ENCODE data around the gene COL8A2.

Gene COL8A2

DNA sequence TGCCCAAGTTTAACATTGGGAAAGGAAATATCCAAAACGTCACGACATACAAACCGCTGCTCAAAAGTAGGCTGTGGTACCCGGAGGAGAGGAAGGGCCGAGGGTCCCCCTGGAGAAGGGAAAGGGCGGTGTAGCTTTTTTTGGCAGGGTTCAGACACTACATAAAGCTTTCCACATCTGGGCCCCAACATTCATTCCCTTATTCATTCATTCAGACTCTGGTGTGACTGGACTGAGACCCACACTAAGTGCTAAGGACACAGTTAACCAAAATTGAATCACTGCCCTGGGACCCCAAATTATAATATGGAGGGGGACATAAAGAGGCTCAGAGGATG, 10.3 kb upstream of the COL8A2 start:
- DNase-seq, result no peak

DNA sequence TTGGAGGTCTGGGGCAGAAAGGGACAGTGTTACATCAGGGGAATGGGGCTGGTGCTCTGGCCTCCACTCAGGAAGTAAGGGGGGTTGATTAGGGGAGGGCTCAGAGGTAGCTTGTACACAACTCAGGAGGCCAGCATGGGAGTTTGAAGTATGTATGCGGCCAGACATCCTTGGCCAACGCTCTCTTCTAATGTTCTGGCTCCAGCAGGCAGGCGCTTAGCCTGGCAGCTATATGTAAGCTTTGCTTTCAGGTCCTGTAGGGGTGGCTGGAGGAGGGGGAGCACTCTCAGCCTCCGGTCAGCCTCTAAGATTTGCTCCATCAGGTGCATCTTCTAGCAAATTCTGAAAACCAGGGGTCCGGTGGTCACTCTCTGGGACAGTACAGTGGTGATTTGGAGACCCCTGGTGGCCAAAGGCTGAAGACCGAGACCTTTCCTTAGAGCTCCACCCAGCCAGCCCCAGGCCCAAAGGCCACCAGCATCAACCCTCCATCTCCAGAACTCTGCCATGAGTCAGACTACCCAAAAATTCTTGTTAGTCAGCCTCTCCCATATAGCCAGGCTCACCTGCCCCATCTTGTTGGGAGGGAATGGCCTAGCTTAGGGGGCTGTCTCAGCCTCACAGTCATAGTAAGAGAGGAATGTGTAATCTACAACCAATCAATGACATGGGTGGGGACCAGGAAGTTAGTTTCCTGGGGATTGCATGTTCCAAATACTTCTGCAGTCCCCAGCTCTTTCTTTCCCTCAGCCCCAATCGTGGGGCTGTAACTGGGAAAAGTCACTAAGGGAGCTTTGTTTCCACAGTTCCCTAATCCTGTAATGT, 9.7 kb upstream of the COL8A2 start:
- no peak for DNase-seq

DNA sequence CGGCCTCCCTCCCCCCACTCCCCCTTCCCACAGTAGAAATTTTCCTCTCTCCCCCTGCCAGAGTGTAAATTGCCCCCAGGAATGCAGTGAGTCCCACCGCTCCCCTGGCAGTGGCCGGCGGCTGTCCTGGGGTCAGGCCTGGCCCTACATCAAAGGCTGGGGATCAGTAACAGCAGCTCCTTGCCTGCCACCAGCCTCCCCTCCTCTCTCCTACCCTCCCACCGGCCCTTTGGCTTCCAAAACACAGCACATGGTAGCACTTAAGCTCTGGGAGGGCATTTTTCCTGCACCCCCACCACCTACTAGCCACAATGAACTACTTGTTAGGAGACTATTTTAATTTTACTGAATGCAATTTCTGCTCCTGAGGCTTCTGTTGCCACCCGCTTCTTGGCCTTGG, 9.0 kb upstream of the COL8A2 start:
- no peak for DNase-seq

DNA sequence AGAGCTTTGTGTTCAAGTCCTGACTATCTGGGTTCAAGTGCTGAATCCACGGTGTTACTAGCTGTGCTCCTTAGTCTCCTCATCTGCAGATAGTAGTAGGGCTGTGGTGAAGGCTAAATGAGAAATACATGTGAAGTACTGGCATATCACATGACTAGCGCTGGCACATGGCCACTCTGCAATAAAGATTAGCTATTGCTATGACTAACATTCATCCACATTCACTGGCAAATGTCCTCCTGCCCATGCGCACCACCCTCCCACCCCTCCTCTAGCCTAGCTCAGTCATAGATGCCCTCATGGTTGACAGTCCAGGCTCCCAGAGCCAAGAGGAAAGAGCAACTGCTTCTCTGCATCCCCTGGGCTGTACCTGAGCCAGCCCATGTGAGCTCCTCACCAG, 8.5 kb upstream of the COL8A2 start:
- peak; percentile 83 for DNase-seq

DNA sequence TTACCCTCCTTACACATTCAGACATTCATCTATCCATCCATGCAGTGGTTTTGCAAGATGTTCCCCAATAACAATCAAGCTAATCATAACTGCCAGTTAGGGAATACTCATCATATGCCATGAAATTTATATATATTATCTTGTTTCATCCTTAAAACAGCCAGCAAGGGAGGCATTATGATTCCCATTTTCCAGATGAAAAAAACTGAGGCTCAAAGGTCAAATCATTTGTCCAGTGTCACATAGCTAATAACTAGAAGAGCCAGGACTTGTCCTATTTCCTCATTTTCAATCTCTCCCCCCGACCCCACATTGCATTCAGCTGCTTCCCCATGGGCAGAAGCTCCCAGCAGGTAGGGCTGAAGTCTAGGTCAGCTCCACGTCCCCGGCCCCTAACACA, 7.0 kb upstream of the COL8A2 start:
- DNase-seq, result no peak

- no peak for DNase-seq
Measured at GRCh38 chr1:36128905-36129206, 3.8 kb upstream of the COL8A2 start.

GRCh38 chr1:36128126-36128904, 3.3 kb upstream of the COL8A2 start:
- DNase-seq, result no peak

DNA sequence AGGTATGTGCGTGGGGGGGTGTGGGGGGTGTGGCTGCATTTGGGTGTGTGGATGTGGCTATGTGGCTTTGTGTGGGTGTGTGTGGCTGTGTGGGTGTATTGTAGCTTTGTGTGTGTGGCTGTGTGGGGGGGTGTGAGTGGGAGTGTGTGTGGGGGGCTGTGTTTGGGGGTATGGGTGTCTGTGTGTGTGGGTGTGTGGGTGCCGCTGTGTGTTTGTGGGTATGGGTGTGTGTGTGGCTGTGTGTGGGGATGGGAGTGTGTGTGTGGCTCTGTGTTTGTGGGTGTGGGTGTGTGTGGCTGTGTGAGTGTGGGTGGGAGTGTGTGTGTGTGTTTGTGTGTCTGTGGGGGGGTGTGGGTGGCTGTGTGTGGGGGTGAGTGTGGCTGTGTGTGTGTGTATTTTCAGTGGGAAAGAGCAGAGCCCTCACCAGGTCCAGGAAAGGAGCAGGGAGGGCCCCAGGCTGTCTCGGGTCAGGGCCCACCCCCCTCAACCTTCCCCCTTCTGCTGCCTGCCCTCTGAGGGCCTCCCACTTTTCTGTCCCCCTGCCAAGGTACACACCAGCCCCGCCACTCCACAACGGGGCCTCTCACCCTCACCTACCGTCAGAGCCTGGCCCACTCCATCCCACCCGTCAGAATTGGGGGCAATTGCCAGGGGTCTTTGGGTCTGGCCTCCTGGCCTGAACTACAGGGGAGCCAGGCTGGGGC, 1.9 kb upstream of the COL8A2 start:
- DNase-seq, result no peak

DNA sequence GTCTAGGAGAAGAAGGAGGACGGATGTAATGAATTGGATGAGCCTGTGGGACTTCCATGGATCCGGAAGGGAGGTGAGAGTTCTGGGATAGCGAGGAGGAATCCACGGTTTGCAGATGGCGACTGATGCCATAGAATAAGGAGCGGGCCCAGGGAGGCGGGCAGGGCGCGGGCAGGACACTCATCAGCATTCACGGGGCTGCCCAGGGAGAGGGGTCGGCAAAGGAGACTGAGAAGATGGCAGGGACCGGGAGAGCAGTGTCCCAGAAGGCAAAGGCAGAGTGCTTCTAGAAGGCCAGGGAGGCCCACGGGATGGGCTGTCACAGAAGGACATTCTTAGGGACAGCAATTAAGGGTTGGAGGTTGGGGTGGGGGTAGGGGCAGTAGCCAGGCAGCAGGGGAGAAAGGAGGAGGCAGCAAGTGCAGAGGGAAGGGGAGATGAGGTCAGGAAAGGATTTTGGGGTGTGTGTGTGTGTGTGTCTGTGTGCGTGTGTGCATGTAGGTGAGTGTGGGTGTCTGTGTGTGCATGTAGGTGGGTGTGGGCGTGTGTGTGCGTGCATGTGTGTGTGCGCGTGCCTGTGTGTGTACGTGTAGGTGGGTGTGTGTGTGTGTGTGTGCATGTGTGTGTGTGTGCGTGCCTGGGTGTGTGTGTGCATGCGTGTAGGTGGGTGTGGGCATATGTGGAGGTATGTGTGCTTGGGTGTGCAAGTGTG, 1.1 kb upstream of the COL8A2 start:
- no peak for DNase-seq

- DNase-seq, result no peak
Measured at GRCh38 chr1:36124404-36125128, 456 bp downstream of the COL8A2 start.

GRCh38 chr1:36123356-36123755, 1.7 kb downstream of the COL8A2 start:
- DNase-seq, result no peak

- no peak for DNase-seq
Measured at GRCh38 chr1:36122062-36123030, 2.7 kb downstream of the COL8A2 start.

- DNase-seq, result no peak
Measured at GRCh38 chr1:36119456-36119855, 5.6 kb downstream of the COL8A2 start.

DNA sequence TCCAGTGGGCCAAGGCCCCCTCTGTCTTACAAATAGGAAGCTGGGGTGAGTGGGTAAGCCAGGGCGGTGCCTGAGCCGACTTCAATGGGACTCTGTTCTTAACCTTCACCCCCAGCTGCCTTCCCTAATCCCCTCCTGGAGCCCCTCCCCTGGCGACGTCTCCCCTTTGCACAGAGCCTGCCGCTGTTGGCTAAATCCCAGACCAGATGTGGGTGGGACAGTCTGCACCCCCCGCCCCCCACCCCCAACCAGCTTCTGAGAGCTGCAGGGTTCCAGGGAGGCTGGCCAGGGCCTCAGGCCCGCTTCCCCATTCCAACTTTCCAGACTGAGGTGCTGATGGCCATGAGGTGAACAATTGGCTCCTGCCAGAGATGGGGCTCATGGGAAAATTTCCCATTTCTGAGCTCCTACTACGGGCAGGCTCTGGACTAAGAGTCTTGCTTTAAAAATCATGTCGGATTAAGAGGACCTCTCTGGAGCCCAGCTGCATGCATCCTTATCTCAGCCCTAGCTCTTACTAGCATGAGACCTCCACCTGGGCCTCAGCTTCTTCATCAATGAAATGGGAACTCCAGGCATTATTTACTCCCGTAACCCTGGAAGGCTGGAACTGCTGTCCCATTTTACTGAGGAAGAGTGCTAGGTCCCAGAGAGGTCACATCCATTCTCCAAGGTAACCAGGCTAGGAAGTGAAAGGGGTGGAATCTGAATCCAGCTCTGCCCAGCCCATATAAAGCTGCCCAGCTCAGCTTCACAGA, 6.4 kb downstream of the COL8A2 start:
- DNase-seq, result no peak

DNA sequence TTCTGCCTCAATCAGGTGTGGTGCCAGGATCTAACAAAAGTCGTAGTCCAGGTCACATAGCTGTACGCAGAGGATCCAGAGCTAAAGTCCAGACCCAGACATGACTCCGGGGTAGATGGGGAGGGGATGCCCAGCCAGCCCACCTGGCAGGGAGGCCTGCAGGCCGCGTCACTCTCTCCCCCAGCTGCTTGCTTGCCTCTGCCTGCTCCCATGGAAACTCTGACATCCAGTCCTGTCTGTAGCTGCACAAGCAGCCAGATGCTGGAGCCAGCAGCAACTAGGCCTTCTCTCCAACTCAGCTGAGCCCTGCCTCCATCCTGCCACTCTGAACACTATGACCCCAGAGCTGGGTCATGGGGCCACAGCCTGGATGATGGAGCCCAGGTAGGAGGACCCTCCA, 8.1 kb downstream of the COL8A2 start:
- DNase-seq, result no peak

- no peak for DNase-seq
Measured at GRCh38 chr1:36115931-36116330, 9.1 kb downstream of the COL8A2 start.

- no peak for DNase-seq
Measured at GRCh38 chr1:36115200-36115669, 9.8 kb downstream of the COL8A2 start.

DNA sequence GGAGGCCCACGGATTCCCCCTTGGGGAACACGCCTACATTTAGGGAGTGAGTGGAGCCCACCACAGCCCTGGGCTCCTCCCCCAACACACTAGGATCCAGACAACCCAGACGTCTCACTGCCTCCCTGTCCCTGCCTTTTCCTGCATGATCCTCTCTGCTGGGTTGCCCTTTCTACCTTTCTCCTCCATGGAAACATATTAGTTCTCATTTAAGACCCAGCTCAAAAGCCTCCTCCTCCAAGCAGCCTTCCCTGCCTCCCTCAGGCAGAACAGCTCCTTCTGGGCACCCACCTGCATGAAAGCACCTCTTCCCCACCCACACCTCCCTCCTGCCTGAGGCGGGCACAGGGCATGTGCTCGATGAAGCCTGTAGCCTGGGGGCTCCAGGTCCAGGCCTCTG, 10.7 kb downstream of the COL8A2 start:
- DNase-seq, result no peak

- no peak for DNase-seq
Measured at GRCh38 chr1:36112823-36113222, 12.2 kb downstream of the COL8A2 start.

- DNase-seq, result no peak
Measured at GRCh38 chr1:36111151-36111550, 13.9 kb downstream of the COL8A2 start.
